HG03039 (cell line): ENCODE results near the gene DNMBP.
"Not testable (repeated sequence)": the region's sequence is repeated elsewhere in the genome, so short reads cannot be mapped to it uniquely, and the experiment has no call there.

Experiments used
- ATAC-seq: cut with Tn5 transposase; IDR thresholded peaks from one replicate; pipeline ENCODE4 v1.9.1; 2021; ENCODE audit warnings: mild to moderate bottlenecking, moderate library complexity; ENCODE audit not compliant: unreplicated experiment

DNMBP gene

GRCh38 chr10:99840859-99841258 lies 168.9 kb downstream of the DNMBP start:
- not testable (repeated sequence) for ATAC-seq

GRCh38 chr10:99836711-99837110 lies 173.0 kb downstream of the DNMBP start:
- ATAC-seq = no peak

- ATAC-seq = no peak
These were observed 173.8 kb downstream of the DNMBP start for GRCh38 chr10:99835947-99836346.

- ATAC-seq = no peak
These were observed 175.3 kb downstream of the DNMBP start for GRCh38 chr10:99834410-99834809.

- ATAC-seq = no peak
These were observed 177.3 kb downstream of the DNMBP start for GRCh38 chr10:99832439-99832838.

- ATAC-seq = no peak
These were observed 181.3 kb downstream of the DNMBP start for GRCh38 chr10:99828464-99828863.

GRCh38 chr10:99827936-99828335 lies 181.8 kb downstream of the DNMBP start:
- no peak for ATAC-seq
